ENCODE measurements around the gene LMBR1.
"Not testable (repeated sequence)": the region's sequence is repeated elsewhere in the genome, so short reads cannot be mapped to it uniquely, and the experiment has no call there.

Gene LMBR1

GRCh38 chr7:156903232-156903909, 10.4 kb upstream of the LMBR1 start:
- DNase-seq, result no peak

- not testable (repeated sequence) for DNase-seq
Observed at GRCh38 chr7:156900093-156900492, 7.1 kb upstream of the LMBR1 start.

- DNase-seq, result no peak
Observed at GRCh38 chr7:156898938-156899337, 6.0 kb upstream of the LMBR1 start.

GRCh38 chr7:156897673-156898072, 4.7 kb upstream of the LMBR1 start:
- DNase-seq, result no peak

- no peak for DNase-seq
Observed at GRCh38 chr7:156896388-156897022, 3.5 kb upstream of the LMBR1 start.

- no peak for DNase-seq
Observed at GRCh38 chr7:156895024-156895780, 2.2 kb upstream of the LMBR1 start.

GRCh38 chr7:156892081-156892800, 742 bp downstream of the LMBR1 start:
- DNase-seq, result peak; percentile 82

GRCh38 chr7:156889746-156890145, 3.2 kb downstream of the LMBR1 start:
- no peak for DNase-seq

GRCh38 chr7:156889089-156889488, 3.9 kb downstream of the LMBR1 start:
- DNase-seq, result no peak

- DNase-seq, result no peak
Observed at GRCh38 chr7:156886020-156886795, 6.8 kb downstream of the LMBR1 start.

GRCh38 chr7:156881679-156882078, 11.3 kb downstream of the LMBR1 start:
- no peak for DNase-seq

GRCh38 chr7:156875766-156876165, 17.2 kb downstream of the LMBR1 start:
- no peak for DNase-seq

- DNase-seq, result not testable (repeated sequence)
Observed at GRCh38 chr7:156868363-156868762, 24.6 kb downstream of the LMBR1 start.

GRCh38 chr7:156865493-156865892, 27.5 kb downstream of the LMBR1 start:
- DNase-seq, result no peak

GRCh38 chr7:156862022-156862421, 31.0 kb downstream of the LMBR1 start:
- not testable (repeated sequence) for DNase-seq

- no peak for DNase-seq
Observed at GRCh38 chr7:156861212-156861611, 31.8 kb downstream of the LMBR1 start.

- DNase-seq, result not testable (repeated sequence)
Observed at GRCh38 chr7:156860099-156860498, 32.9 kb downstream of the LMBR1 start.

GRCh38 chr7:156858523-156858922, 34.5 kb downstream of the LMBR1 start:
- no peak for DNase-seq

- DNase-seq, result no peak
Observed at GRCh38 chr7:156857757-156858156, 35.2 kb downstream of the LMBR1 start.

GRCh38 chr7:156854654-156855053, 38.3 kb downstream of the LMBR1 start:
- DNase-seq, result no peak

- DNase-seq, result no peak
Observed at GRCh38 chr7:156848979-156849378, 44.0 kb downstream of the LMBR1 start.

GRCh38 chr7:156845379-156846101, 47.4 kb downstream of the LMBR1 start:
- DNase-seq, result no peak

Data from RPMI8226 (cell line).